Head of caudate nucleus (tissue), 42 donors: ENCODE data around the gene CD8B2.
"Not testable (repeated sequence)": the region's sequence is repeated elsewhere in the genome, so short reads cannot be mapped to it uniquely, and the experiment has no call there.

Experiments
- DNase-seq, 42 donors: peaks; one replicate each; pipeline versions ENCODE4 v3.0.0 to v3.0.0-alpha.2; 2020 to 2021; ENCODE audit warnings: mixed read lengths in 7 of 42
- intact Hi-C: fragments of 100-400 bp; cut with DNase I; formaldehyde crosslinking; loops from one replicate; pipeline ENCODE4 v1.15.0; 2022

The CD8B2 gene

DNA sequence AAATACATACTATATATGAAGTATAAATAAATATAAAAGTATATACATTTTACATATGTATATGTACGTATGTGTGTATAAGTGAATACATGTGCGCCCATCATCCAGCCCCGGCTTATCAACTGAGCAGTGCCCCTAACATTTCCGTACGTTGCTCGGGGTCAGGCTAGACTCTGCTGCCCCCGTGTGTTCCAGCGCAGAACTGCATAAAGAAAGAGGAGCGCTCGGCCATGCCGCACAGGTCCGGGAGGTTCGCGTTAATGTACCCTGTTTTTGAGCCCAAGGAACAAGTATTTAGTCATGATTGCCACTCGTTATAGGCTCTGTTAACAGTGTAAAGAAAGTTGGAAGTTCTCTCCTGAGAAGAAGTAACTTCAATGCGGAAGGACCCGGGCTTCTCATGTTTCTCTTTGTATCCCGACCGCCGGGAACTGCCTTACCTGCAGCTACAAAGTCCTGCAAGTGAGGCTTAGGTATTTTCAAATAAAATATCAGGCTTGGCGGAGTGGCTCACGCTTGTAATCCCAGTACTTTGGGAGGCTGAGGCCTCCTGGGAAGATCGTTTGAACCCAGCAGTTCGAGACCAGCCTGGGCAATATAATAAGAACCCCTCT, 55.7 kb downstream of the CD8B2 start:
- intact Hi-C loops: no loop called here
- DNase-seq: peak; percentile 18 to 88 (median 70)

DNA sequence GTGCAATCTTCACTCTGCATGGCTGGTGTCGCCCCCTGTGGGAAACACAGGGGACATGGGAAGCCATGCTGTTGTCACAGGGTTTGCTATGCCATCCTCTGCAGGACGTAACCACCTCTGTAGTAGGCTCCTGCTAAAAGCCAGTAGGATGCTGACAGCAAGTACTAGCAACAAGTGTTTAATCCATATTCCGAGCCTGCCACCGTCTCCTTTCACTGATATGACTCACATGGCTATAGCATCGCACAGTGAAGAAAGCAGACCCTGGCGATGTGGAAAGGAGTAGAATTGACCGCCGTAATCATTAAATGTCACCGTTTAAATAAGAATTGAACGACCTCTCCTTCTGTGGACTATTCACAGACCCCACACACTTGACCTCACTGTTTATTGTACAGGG, 57.8 kb downstream of the CD8B2 start:
- intact Hi-C loops: no loop called here
- DNase-seq: no peak

DNA sequence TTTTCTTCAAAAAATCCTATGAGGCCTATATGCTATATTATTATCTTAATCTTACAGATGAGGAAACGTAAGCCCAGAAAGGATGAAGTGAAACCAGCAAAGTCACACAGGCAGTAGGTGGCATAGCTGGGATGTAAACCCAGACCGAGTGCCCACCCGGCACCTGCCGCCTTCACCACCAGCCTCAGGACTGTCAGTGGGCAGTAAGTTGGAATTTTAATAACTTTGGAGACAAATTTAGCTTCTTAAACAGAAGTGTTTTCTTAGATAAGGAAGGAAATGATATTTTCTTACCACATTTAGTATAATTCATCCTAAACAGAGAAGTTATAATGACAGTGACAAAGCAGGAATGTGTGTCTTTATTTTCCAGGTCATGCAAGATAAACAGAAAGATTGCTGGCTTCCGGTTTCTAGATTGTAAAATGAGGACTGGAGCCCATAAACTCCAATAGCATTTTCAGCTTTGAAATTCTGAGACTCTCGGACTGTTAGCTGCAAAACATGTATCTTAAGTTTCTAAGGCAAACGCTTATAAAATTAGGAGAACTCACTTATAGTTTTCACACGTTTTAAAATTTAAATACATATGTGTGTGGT, 59.3 kb downstream of the CD8B2 start:
- intact Hi-C loops: no loop called here
- DNase-seq: no peak

DNA sequence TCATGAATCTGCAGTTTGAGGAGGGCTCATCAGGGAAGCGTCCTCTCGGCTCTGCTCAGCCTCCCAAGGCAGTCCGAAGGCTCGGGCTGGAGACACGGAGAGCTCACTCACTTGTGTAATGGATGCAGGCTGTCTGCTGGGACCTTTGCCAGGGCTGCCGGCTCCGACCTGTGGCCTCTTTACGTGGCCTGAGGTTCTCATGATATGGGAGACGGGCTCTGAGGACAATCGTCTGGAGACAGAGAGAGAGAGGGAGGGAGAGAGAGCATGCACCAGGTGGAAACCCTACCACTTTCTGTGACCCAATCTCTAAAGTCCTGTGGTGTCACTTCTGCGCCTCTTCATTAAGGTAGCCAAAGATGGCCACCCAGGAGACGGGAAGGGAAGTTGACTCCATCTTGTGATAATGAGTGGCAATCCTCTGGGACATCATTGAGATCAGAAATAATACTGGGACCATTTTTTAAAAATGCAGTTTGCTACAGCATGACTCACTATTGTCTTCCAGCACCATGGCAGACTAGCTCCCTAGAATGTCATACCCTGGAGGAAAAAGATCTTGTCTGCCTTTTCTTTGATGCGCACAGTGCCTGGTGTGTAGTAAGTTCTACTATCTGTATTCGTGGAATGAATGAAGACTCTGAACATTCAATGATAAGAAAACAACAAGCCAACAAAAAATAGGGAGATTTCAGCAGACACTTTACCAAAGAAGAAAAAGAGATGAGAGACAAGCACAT, 60.2 kb downstream of the CD8B2 start:
- intact Hi-C loops: no loop called here
- no peak for DNase-seq

DNA sequence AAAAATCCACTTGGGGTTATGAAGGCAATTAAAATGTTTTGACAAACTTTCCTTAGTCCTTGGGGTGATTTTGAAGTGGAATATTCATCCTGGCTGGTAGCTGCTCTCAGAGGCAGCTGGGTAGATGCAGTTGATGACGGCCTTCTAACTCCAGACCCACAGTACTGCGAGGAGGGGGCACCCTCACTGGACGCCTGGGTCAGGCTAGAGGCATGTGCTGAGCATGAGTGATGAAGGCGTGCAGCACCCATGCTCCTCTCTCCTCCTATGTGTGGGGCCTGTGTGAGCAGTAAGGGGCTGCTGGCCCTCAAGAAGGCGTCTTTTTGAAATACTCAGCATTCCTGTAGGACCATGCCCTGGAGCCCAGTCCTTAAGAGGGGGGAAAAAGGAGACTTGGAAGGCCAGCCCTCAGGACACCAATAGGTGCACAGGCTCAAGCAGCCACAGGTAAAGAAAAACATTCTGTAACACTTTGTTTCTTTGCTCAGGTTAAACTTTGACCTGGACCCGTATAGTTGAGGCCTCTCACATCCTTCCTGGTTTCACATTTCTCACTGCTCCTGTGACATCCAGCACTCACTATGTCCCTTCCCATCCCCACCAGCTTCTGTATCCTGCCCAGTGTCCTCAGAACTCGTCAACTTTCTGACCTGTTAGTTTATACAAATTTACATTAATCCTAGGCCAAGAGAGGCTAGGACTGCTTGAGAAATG, 64.4 kb downstream of the CD8B2 start:
- DNase-seq: no peak
- intact Hi-C loops: no loop called here

DNA sequence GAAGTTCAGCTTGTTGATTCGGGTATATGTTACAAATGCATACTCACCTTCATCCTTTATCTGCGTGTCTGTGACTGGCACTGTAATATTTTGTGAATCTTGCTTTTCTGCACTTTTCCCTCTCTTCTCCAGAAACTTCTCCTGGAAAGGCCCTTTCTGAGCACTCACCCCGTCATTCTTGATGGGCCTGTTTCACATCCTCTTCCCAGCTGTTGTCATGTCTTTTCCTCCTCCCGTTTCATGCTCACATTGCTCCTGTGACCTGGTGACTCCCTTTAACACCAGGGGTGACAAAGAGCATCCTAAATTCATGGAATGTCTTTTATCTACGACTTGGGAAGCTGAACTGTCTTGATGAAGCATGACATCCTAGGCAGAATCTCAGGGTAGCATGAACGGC, 65.8 kb downstream of the CD8B2 start:
- no peak for DNase-seq
- intact Hi-C loops: no loop called here

DNA sequence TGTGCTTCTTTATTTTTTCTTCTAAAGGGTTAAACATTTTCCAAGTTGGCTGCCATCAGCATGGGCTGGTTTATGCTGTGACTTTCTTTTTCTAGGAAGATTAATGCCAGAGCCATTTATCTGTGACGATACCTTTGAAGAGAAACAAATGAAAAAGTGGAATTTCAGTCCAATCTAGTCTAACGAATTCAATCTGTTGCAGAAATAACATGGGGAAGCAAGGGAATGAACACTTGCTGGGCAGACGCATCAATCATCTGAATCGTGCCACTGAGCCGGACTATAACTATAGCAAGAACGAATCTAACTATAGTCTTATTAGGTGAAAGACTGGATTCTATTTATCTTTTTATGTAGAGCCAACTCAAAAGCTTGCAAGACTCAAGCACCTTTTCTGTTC, 66.2 kb downstream of the CD8B2 start:
- intact Hi-C loops: no loop called here
- no peak for DNase-seq

DNA sequence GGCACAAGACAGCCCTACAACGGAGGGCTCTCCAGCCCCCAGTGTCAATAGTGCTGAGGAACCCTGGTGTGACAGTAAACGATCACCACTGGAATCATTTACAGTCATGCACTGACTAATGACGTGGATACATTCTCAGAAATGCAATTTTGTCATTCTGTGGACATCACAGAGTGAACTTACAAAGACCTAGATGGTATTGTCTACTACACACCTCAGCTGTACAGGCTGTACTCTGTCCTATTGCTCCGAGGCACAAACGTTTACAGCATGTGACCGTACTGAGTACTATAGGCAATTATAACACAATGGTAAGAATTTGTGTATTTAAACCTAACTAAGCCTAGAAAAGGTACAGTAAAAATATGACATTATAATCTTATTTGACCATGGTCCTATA, 67.2 kb downstream of the CD8B2 start:
- no peak for DNase-seq
- intact Hi-C loops: no loop called here

DNA sequence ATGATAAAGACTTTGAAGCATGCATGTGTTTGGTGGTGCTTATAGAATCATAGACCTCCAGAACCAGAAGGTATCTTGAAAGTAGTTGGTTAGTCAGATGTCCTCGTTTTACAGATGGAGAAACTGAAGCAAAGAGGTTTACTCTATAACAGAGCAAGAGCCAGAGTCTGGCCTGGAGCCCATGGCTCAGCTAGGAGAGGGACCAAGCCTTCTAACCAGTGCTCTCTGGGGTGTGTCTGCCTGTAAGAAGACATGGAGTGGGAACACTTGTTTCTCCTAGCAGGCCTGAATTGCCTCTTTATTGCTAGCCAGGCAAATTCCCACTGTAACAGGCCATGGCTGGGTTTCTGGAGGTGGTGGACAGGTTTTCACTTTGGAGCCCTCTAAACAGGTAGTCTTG, 67.9 kb downstream of the CD8B2 start:
- no peak for DNase-seq
- intact Hi-C loops: no loop called here

DNA sequence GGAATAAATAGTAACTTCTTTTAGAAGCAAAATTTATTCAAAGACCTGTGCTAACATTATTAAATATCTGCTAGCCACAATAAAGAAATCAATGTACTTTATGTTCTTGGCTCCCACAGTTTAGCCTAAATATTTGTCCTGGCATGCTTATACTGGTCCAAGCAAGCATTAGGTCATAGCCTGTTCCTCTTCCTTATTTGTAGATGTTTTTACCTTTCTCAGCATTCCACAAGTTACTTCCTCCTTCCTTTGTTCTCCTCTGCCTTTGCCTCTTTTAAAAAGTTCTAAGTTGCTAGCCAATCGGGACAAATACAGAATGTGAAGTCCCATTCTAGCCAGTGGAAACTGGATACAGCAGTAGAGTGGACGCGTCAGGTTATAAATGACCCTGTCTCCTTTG, 72.6 kb downstream of the CD8B2 start:
- intact Hi-C loops, DNase-seq: not testable (repeated sequence)

DNA sequence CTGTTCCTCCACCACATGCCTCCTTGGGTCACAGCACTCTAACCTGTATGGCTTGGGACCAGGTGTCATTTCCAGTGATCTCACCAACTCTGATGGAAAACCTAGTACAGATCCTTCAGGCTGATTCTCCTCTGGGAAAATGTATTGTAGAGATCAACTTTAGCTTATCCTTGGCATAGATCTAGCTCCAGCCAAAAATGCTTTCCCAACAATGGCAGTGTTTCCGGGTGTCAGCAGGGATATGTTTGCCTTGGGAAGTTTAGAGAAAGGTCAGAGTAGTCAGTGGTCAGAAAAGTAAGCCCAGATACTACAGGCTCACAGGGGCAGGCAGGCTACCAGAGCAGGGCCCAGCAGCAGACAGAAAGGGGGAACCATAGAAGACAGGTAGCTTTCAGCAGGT, 73.6 kb downstream of the CD8B2 start:
- intact Hi-C loops: no loop called here
- no peak for DNase-seq

DNA sequence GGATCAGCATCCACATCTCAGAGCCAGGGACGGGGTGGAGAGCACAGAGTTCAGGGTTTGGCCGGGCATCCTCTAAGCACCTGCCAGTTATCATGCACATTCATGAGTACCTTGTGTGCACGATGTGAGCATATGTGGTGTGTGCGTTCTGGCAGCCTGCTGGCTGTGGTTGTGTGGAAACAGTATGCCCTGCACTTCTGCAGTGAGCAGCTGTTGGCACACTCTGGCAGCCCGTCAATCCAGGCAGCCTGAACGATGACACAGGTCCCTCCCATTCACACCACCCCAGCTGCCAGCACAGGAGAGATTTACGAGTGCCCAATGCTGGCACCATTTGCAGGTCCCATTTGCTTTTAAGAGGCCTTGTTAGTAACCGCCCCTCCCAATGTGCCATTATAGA, 74.2 kb downstream of the CD8B2 start:
- DNase-seq: no peak
- intact Hi-C loops: no loop called here

DNA sequence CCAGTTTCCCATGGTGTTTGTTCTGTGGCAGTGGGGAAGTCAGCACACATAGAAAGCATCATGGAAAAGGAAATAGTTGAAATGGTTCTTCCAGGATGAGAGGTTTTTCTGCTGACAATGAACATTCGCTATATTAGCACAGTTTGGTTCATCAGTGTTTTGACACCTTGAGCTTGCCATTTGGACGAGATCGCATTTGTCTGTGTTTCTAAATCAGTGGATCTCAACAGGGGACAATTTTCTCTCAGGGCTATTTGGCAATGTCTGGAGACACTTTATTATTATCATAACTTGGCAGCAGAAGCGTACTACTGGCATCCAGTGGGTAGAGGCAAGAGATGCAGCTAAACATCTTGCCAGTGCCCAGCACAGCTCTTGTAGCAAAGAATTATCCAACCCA, 74.6 kb downstream of the CD8B2 start:
- DNase-seq: no peak
- intact Hi-C loops: no loop called here

DNA sequence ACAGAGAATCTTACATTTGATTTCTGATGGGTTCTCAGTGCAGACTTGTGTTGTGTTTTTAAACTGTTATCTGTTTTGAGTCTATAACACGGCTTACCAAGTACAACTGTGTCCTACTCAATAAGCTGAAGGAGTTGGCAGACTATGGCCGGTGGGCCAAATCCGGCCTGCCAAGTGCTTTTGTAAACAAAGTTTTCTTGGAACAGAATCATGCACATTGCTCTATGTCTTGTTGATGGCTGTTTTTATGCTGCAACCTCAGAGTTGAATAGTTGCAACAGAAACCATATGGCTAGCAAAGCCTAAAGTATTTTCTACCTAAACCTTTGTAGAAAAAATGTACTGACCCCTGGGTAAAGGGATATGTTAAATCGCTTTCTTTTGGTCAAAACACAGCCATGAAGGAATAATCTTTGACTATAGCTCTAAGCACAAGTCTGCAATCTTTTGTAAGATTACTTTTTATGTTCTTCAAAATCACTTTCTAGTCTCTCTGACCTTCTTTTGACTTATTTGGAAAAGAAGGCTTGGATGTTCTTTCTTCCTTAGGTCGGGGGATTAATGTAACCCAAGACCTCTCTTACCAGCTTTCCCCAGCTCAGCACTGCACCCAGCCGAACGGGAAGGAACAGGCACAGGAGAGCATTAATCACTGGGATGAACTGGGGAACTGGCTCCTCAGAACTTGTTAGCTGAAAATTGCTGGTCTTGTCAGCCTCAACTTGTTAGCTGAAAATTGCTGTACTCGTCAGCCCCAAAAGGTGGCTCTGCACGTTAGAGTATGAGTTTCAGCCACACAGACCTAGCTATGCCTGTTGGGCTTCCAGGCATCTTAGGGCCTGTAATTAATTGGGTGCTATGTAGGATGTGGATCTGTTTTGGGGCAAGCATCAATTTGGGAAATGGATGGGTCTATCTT, 75.4 kb downstream of the CD8B2 start:
- peak in 1 of 42 donors; percentile 35 for DNase-seq
- intact Hi-C loops: no loop called here

DNA sequence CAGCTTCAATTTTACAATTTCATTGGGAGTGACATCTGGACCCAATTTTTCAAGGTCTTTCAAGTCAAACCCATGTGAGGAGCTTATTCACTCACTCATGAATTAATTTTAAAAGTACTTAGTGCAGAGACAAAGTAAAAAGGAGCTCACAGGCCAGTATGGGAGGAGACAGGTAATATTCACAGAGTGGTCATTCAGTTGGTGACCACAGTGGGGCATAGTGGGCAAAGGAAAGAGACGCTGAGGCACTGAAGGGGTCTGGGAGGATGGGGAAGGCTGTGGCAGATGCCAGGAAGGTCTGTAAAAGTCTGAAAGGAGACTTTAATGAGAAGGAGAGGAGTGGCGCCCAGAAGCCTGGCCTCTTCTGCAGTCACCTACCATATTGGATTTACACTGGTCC, 76.0 kb downstream of the CD8B2 start:
- intact Hi-C loops: no loop called here
- no peak for DNase-seq

DNA sequence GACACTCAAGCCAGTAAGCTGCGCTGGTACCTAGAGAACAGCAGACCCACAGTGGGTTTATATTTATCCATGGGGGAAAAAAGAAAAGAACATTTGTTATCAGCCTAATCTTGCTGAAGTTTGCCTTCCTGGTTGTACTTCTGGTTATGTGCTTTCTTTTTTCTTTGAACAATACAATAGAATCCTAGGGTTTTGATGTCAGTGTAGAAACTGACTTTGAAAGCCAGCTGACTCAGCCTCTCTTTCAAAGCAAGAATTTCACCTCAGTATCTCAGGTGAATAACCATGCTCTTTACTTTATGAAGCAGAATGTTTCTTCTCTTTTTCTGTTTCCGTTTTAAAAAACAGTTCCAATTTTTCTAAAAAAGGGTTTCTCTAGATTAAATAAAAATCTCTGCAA, 78.4 kb downstream of the CD8B2 start:
- intact Hi-C loops: no loop called here
- no peak for DNase-seq

DNA sequence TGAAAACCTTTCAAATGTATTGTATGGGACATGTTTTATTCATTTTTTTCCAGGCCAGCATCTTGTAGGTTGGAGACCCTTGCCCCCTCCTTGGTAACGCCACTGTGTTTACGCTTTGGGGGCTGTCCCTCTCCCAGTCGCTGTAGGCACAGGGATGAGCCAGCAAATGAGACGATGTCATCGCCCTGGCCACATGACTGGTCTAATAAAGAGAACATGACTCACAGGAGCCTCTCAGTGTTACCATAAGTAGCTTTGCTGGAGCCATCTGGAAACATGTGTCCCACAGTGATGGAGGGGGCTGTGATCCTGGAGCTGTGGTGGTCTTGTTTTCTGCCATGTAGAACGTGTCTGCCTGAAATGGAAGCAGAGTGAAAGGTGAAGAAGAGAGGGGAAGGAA, 78.9 kb downstream of the CD8B2 start:
- intact Hi-C loops: no loop called here
- no peak for DNase-seq

DNA sequence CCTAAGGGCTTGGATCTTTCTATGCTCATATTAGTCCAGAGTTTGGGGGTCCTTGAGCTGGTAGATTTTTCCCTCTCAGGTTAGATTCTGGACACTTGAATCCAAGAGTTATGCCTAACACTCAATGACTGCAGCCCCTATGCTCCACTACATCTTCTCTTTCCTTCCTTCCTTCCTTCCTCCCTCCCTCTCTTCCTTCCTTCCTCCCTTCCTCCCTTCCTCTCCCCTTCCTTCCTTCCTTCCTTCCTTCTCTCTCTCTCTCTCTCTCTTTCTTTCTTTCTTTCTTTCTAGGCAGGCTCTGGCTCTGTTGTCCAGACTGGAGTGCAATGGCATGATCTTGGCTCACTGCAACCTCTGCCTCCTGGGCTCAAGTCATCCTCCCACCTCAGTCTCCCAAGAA, 79.3 kb downstream of the CD8B2 start:
- intact Hi-C loops, DNase-seq: not testable (repeated sequence)

DNA sequence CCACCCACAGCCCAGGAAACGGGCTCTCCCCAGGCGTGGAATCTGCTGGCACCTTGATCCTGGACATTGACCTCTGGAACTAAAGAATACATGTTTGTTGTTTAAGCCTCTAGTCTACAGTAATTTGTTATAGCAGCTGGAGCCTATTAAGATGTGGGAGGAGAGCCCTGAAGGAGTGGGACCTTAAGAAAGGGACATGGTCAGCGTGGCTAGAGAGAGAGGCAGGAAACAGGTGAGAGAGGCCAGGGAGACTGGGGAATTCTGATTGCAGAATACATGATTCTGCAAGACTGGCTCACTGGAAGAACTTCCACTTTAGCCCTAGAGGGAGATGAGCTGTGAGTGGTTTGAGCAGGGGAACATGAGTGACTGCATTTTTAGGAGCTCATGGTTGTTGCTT, 83.2 kb downstream of the CD8B2 start:
- DNase-seq: no peak
- intact Hi-C loops: loop anchor here (10.0 kb wide), 1 partner anchor 466 kb away; no protein-coding TSS in a partner anchor
